CD14-positive monocyte (primary cell): ENCODE results near the gene IFTAP. TPM values are rescaled to one million over a fixed set of nuclear protein-coding genes. Genes with fewer than 3 reads are reported as not detected.

Experiments
- DNase-seq, 3 donors: peaks; one replicate each; pipeline ENCODE4 v3.0.0-alpha.2; 2011 to 2022
- H2AFZ ChIP-seq: 2 replicates; pipeline ENCODE4 v1.6.0; 2012; ENCODE audit warnings: mild to moderate bottlenecking, low read depth, low read length, inconsistent platforms; ENCODE audit not compliant: insufficient read depth, poor library complexity, severe bottlenecking
- H3K27ac ChIP-seq, 2 donors: 1 replicate in 1 of 2; 2 replicates in 1 of 2; pipeline ENCODE4 v1.5.1; 2012 to 2013; ENCODE audit warnings: low read length in 2 of 2, control low read depth in 1 of 2, inconsistent platforms in 1 of 2, low read depth in 1 of 2, mild to moderate bottlenecking in 1 of 2
- H3K27me3 ChIP-seq, 2 donors: one replicate each; pipeline versions ENCODE4 v1.6.0 to v1.6.1; 2011 to 2013; ENCODE audit warnings: low read length in 2 of 2; ENCODE audit not compliant: control insufficient read depth in 2 of 2, insufficient read depth in 2 of 2
- H3K36me3 ChIP-seq, 2 donors: replicated peaks in 1 of 2; 1 replicate in 1 of 2; 2 replicates in 1 of 2; pipeline versions ENCODE4 v1.5.1 to v1.6.1; 2012 to 2013; ENCODE audit warnings: low read length in 2 of 2, control low read depth in 1 of 2, inconsistent platforms in 1 of 2, mild to moderate bottlenecking in 1 of 2; ENCODE audit not compliant: insufficient read depth in 2 of 2, control insufficient read depth in 1 of 2
- H3K4me1 ChIP-seq, 2 donors: 1 replicate in 1 of 2; 2 replicates in 1 of 2; pipeline versions ENCODE4 v1.5.1 to v1.6.1; 2012 to 2013; ENCODE audit warnings: low read length in 2 of 2, control low read depth in 1 of 2, inconsistent platforms in 1 of 2, mild to moderate bottlenecking in 1 of 2, moderate library complexity in 1 of 2; ENCODE audit not compliant: insufficient read depth in 2 of 2, control insufficient read depth in 1 of 2
- H3K4me2 ChIP-seq: replicated peaks from 2 replicates; pipeline ENCODE3; 2012; ENCODE audit warnings: low read length, moderate library complexity, mild to moderate bottlenecking; ENCODE audit not compliant: poor library complexity, severe bottlenecking; ENCODE audit errors: extremely low read depth
- H3K4me3 ChIP-seq, 3 experiments: fragments of 200-600 bp in 1 of 3; sonication (generic) in 1 of 3; replicated peaks in 1 of 3; 1 replicate in 2 of 3; 2 replicates in 1 of 3; pipeline ENCODE4 v1.5.1; 2011 to 2013; ENCODE audit warnings: low read length in 3 of 3, mild to moderate bottlenecking in 3 of 3, control low read depth in 2 of 3, low read depth in 2 of 3, inconsistent platforms in 1 of 3, moderate library complexity in 1 of 3
- H3K79me2 ChIP-seq: 2 replicates; pipeline ENCODE4 v1.6.0; 2012; ENCODE audit warnings: mild to moderate bottlenecking, control low read depth, inconsistent platforms, low read length, moderate library complexity; ENCODE audit not compliant: insufficient read depth
- H3K9ac ChIP-seq: 2 replicates; pipeline ENCODE4 v1.6.0; 2017; ENCODE audit warnings: low read length, mild to moderate bottlenecking; ENCODE audit not compliant: insufficient read depth, poor library complexity, severe bottlenecking
- H3K9me3 ChIP-seq, 2 donors: replicated peaks in 1 of 2; 1 replicate in 1 of 2; 2 replicates in 1 of 2; pipeline versions ENCODE4 v1.5.1 to v1.6.1; 2012 to 2013; ENCODE audit warnings: low read length in 2 of 2, control low read depth in 1 of 2; ENCODE audit not compliant: control insufficient read depth in 1 of 2, insufficient read depth in 1 of 2
- H4K20me1 ChIP-seq: 2 replicates; pipeline ENCODE4 v1.6.0; 2012; ENCODE audit warnings: mild to moderate bottlenecking, low read length, control low read depth, moderate library complexity; ENCODE audit not compliant: insufficient read depth
- H3K27ac Mint-ChIP-seq, 7 donors: one replicate each; pipeline ENCODE4 v1.8.0; 2020; ENCODE audit warnings: mild to moderate bottlenecking in 7 of 7, mixed read lengths in 7 of 7, moderate library complexity in 6 of 7, inconsistent platforms in 2 of 7
- H3K27me3 Mint-ChIP-seq, 3 donors: one replicate each; pipeline ENCODE4 v1.8.0; 2021 to 2022; ENCODE audit warnings: low read depth in 3 of 3, mild to moderate bottlenecking in 3 of 3, mixed read lengths in 3 of 3, moderate library complexity in 3 of 3, inconsistent platforms in 1 of 3
- H3K36me3 Mint-ChIP-seq, 2 donors: one replicate each; pipeline ENCODE4 v1.8.0; 2020; ENCODE audit warnings: mixed read lengths in 2 of 2, inconsistent platforms in 1 of 2, mild to moderate bottlenecking in 1 of 2
- H3K4me1 Mint-ChIP-seq: one replicate; pipeline ENCODE4 v1.8.0; 2020; ENCODE audit warnings: mild to moderate bottlenecking, mixed read lengths
- H3K4me3 Mint-ChIP-seq, 2 donors: one replicate each; pipeline ENCODE4 v1.8.0; 2020; ENCODE audit warnings: mild to moderate bottlenecking in 2 of 2, mixed read lengths in 2 of 2, moderate library complexity in 1 of 2
- H3K9me3 Mint-ChIP-seq, 7 donors: one replicate each; pipeline ENCODE4 v1.8.0; 2020 to 2022; ENCODE audit warnings: mixed read lengths in 7 of 7, mild to moderate bottlenecking in 6 of 7, moderate library complexity in 6 of 7, inconsistent platforms in 2 of 7
- CTCF ChIP-seq: fragments of 200-600 bp; IDR thresholded peaks from one replicate; pipeline ENCODE4 v1.8.0; 2022; ENCODE audit warnings: antibody characterized with exemption, mild to moderate bottlenecking
- WGBS: methylation state at CpG from one replicate; pipeline ENCODE4 v1.1.5; 2013; ENCODE audit warnings: missing lambda C conversion rate; ENCODE audit not compliant: insufficient coverage; 5-methylcytosine and 5-hydroxymethylcytosine counted together
- intact Hi-C, 2 donors: fragments of 100-400 bp; cut with micrococcal nuclease; formaldehyde crosslinking; loops; one replicate each; pipeline versions ENCODE4 v1.15.0 to v1.15.1; 2023
- polyA plus RNA-seq, 3 donors: library from polyadenylated mRNA; depleted of rRNA in 1 of 3; unstranded in 2 of 3; stranded (reverse) in 1 of 3; fragments of 300-500 nt in 2 of 3; fragments of >200 nt in 1 of 3; fragmentation: Illumina TruSeq in 2 of 3; gene quantifications; 1 replicate in 2 of 3; 2 replicates in 1 of 3; pipeline ENCODE4 v1.2.3, GENCODE V29; 2012 to 2021

Gene IFTAP
- polyA plus RNA-seq, 3 donors: 5.0 to 18.7 (median 13.9) TPM

GRCh38 chr11:36557991-36558390, 36.3 kb upstream of the IFTAP start:
- Histone ChIP-seq H3K4me2 (no peak overlapping the region), H3K9me3 (no peaks in the 10 kb centered on the region), H3K4me1 (no peaks in the 10 kb centered on the region), H3K27me3 (no peaks in the 10 kb centered on the region), H3K9ac (no peak overlapping the region), H2AFZ (no peak overlapping the region), H3K27ac (no peak overlapping the region), H3K36me3 (no peaks in the 10 kb centered on the region), H3K79me2 (no peaks in the 10 kb centered on the region), H4K20me1 (no peaks in the 10 kb centered on the region), H3K4me3 (no peak overlapping the region)
- peaks cover 0 to 8% (median 2%) of the 10 kb centered on the region in 7 donors for H3K9me3 Mint-ChIP-seq
- no peak for DNase-seq
- H3K36me3 Mint-ChIP-seq: no peaks in the 10 kb centered on the region
- H3K4me1 Mint-ChIP-seq: peaks cover 1% of the 10 kb centered on the region
- H3K27ac Mint-ChIP-seq: no peak overlapping the region
- H3K4me3 Mint-ChIP-seq: no peak overlapping the region
- H3K27me3 Mint-ChIP-seq: no peaks in the 10 kb centered on the region
- intact Hi-C loops: no loop called here
- no peak for TF ChIP-seq CTCF

DNA sequence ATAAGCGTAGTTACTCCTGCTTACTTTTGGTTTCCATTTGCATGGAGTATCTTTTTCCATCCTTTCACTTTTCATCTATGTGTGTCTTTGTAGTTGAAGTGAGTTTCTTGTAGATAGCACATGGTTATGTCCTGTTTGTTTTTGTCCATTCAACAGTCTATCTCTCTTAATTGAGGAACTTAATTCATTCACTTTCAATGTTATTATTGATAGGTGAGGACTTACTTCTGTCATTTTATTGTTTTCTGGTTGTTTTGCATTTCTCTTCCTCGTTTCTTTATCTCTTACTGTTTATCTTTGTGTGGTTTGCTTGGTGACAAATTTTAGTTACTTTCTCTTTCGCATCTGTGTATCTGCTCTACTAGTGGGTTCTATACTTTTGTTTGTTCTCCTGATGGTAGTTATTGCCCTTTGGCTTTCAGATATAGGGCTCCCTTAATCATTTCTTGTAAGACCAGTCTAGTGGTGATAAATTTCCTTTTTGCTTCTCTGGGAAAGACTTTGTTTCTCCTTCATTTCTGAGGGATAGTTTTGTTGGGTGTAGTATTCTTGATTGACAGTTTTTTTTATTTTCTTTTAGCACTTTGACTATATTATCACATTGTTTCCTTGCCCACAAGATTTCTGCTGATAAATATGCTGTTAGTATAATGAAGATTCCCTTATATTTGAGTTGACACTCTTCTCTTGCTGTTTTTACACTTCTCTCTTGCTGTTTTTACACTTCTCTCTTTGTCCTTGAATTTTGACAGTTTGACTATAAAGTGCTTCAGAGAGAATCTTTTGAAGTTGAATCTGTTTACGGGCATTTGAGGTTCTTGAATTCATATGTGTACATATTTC, 35.5 kb upstream of the IFTAP start:
- Histone ChIP-seq H3K27ac (no peak overlapping the region), H3K36me3 (no peaks in the 10 kb centered on the region), H3K4me1 (no peaks in the 10 kb centered on the region), H3K4me2 (no peak overlapping the region), H4K20me1 (no peaks in the 10 kb centered on the region), H3K27me3 (no peaks in the 10 kb centered on the region), H3K9me3 (no peaks in the 10 kb centered on the region), H2AFZ (no peak overlapping the region), H3K9ac (no peak overlapping the region), H3K79me2 (no peaks in the 10 kb centered on the region), H3K4me3 (no peak overlapping the region)
- DNase-seq: no peak
- Mint-ChIP-seq H3K36me3 (no peaks in the 10 kb centered on the region), H3K27me3 (no peaks in the 10 kb centered on the region), H3K4me1 (peaks cover 1% of the 10 kb centered on the region), H3K9me3 (peaks cover 0 to 8% (median 2%) of the 10 kb centered on the region in 7 donors), H3K4me3 (no peak overlapping the region), H3K27ac (no peak overlapping the region)
- intact Hi-C loops: no loop called here
- WGBS: no CpG with 5 or more reads among the region's 4 CpGs
- TF ChIP-seq CTCF: no peak
